ENCODE results near the gene ZNF557. TPM values are rescaled to one million over a fixed set of nuclear protein-coding genes. Genes with fewer than 3 reads are reported as not detected.

Gene ZNF557
- total and polyA plus RNA-seq, 2 of the 8 experiments (the other 6 are each of a cell fraction or from before 2014, with no cell fraction given): 1.4 to 7.4 TPM

DNA sequence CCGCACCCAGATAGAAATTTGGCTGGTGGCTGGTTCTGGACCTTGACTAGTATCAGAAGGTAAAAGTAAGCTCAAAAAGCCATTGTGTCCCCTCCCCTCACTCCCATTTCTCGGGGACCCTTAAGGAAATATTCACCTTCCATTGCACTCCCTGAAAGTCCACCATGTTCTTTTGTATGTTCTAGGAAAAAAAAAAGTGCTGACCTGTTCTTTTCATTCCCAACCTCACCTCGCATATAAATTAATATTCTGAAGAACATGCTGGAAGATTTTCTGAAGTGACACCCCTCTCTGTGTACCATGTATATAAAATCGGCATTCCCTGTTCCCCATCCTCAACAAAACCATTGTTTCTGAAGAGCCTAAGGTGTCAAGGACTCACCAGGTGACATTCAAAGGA, 43.2 kb downstream of the ZNF557 start:
- Histone ChIP-seq H3K9ac (replicated peaks in 1 of 4; ENCODE audit: extremely low read depth in 1 of 4, low read depth in 3 of 4, low read length in 3 of 4) (no peak overlapping the region), H2AFZ (ENCODE audit: low read length) (no peak overlapping the region), H3K56ac (replicated peaks; ENCODE audit: insufficient read length, low read depth, low read length) (no peak overlapping the region), H2AK5ac (ENCODE audit: low read depth, low read length) (no peak overlapping the region), H2BK12ac (ENCODE audit: low read depth, low read length) (no peak overlapping the region), H4K20me1 (replicated peaks in 1 of 2; ENCODE audit: control insufficient read depth in 1 of 2, insufficient read depth in 2 of 2, low read length in 2 of 2) (no peaks in the 10 kb centered on the region), H4K8ac (ENCODE audit: extremely low read depth, insufficient read depth, low read length) (no peak overlapping the region), H2BK5ac (ENCODE audit: low read depth, low read length) (no peak overlapping the region), H3K27ac (ENCODE audit: low read depth, low read length) (no peak overlapping the region), H4K91ac (replicated peaks; ENCODE audit: insufficient read length, low read length) (no peak overlapping the region), H3K79me2 (ENCODE audit: control insufficient read depth in 1 of 2, insufficient read depth in 2 of 2, low read length in 2 of 2) (no peaks in the 10 kb centered on the region), H2BK15ac (ENCODE audit: low read length) (no peak overlapping the region), H3K9me3 (ENCODE audit: insufficient read depth in 2 of 2, low read depth in 1 of 2, low read length in 1 of 2) (peaks cover 0 to 3% of the 10 kb centered on the region in 2 experiments; a peak in 1 of 4 replicates), H3K4me3 (ENCODE audit: extremely low read depth in 1 of 4, insufficient read depth in 2 of 4, low read depth in 3 of 4, low read length in 4 of 4) (no peak overlapping the region), H4K5ac (ENCODE audit: insufficient read length, low read depth, low read length) (no peak overlapping the region), H3K14ac (ENCODE audit: insufficient read length) (no peak overlapping the region), H3K27me3 (replicated peaks in 1 of 4; ENCODE audit: control insufficient read depth in 3 of 4, extremely low read depth in 1 of 4, insufficient read depth in 3 of 4, low read length in 3 of 4) (no peaks in the 10 kb centered on the region), H3K4ac (replicated peaks; ENCODE audit: insufficient read length, low read depth, low read length) (no peak overlapping the region), H3K23me2 (ENCODE audit: low read depth, low read length) (0 out of 2 replicates have a peak, but pooled peaks cover under 1% of the 10 kb centered on the region), H2BK120ac (replicated peaks; ENCODE audit: low read depth, low read length) (no peak overlapping the region), H3K79me1 (ENCODE audit: low read depth, low read length) (no peaks in the 10 kb centered on the region), H3K36me3 (ENCODE audit: control insufficient read depth in 2 of 4, insufficient read depth in 4 of 4, low read length in 3 of 4) (peaks cover 0 to 12% (median 2%) of the 10 kb centered on the region in 4 experiments; a peak in 2 of 8 replicates), H3K18ac (ENCODE audit: extremely low read depth, low read length) (no peak overlapping the region), H3K4me2 (ENCODE audit: insufficient read depth in 1 of 2, low read depth in 2 of 2, low read length in 2 of 2) (no peak overlapping the region), H3K4me1 (replicated peaks in 1 of 4; ENCODE audit: control insufficient read depth in 3 of 4, insufficient read depth in 4 of 4, low read length in 3 of 4) (peaks cover 0 to 5% (median 0%) of the 10 kb centered on the region in 4 experiments; a peak in 4 of 7 replicates), H2BK20ac (ENCODE audit: low read length) (no peak overlapping the region), H3K23ac (ENCODE audit: insufficient read length) (no peak overlapping the region)
- ChIA-PET CTCF (ENCODE audit: partially characterized antibody) (interaction anchor here (0.7 to 1.6 kb wide), 4 partner anchors 10 to 229 kb away, joined by 3 to 6 read pairs (median 4); no protein-coding TSS in a partner anchor), POLR2A (ENCODE audit: partially characterized antibody) (interaction anchor here (0.9 kb wide), 1 partner anchor 12 kb away, joined by 3 read pairs; no protein-coding TSS in a partner anchor)
- no peak for FAIRE-seq
- DNase-seq (ENCODE audit: low read depth in 1 of 2, low spot score in 2 of 2): no peak
- 83% methylated on average over 4 of the region's 4 CpGs; no CpG with 5 or more reads in 1 of the 2 experiments for WGBS, 2 experiments (ENCODE audit: extremely low coverage in 1 of 2, insufficient coverage in 1 of 2, insufficient read length in 1 of 2, insufficient replicate concordance in 2 of 2, low coverage in 1 of 2, low lambda C conversion rate in 2 of 2, missing lambda C conversion rate in 1 of 2)
- TF ChIP-seq RNF2 (IDR thresholded peaks at IDR 0.05; ENCODE audit: borderline replicate concordance, low read depth, low read length, missing control alignments, poor library complexity, severe bottlenecking): no peak
- TF ChIP-seq MAFK (IDR thresholded peaks at IDR 0.05; ENCODE audit: low read depth, low read length): 0 out of 2 replicates have a peak, but pooled peaks have one; percentile 7

Measured in H1 (cell line).